Renal cortex interstitium (tissue), 11 donors: ENCODE data around the gene ZMYND15. TPM values are rescaled to one million over a fixed set of nuclear protein-coding genes. Genes with fewer than 3 reads are reported as not detected.
A peak's percentile ranks its signal among the peaks of the same experiment; 100 is the strongest.

Experiments
- DNase-seq, 11 donors: peaks; one replicate each; pipeline ENCODE4 v3.0.0-alpha.2; 2013; ENCODE audit warnings: low read depth in 9 of 11, low spot score in 4 of 11; ENCODE audit errors: extremely low read depth in 1 of 11
- polyA plus RNA-seq, 3 donors: library from polyadenylated mRNA; unstranded; fragments of 120-200 nt; gene quantifications; one replicate each; pipeline ENCODE4 v1.2.1, GENCODE V29; 2013; ENCODE audit not compliant: insufficient read length in 3 of 3

ZMYND15 gene
- polyA plus RNA-seq, 3 donors, result 0.46 to 1.7 (median 0.50) TPM

- DNase-seq, result no peak
These were observed 32.0 kb downstream of the ZMYND15 start, which contains the start of gene TM4SF5 for GRCh38 chr17:4771519-4772234. TSS of gene TM4SF5 (plus strand) at chr17:4771886. CDS start at chr17:4771923, 37 bp downstream.

- no peak for DNase-seq
These were observed 32.6 kb downstream of the ZMYND15 start for GRCh38 chr17:4772235-4772613.

GRCh38 chr17:4777969-4778760 is 38.5 kb downstream of the ZMYND15 start:
- no peak for DNase-seq

- DNase-seq, result no peak
These were observed 40.8 kb downstream of the ZMYND15 start for GRCh38 chr17:4780325-4780955.

GRCh38 chr17:4782652-4783051 is 43.0 kb downstream of the ZMYND15 start:
- DNase-seq, result no peak

GRCh38 chr17:4785311-4786105 is 45.9 kb downstream of the ZMYND15 start:
- DNase-seq, result peak in 1 of 11 donors; percentile 11

- DNase-seq, result peak in 1 of 11 donors; percentile 21
These were observed 46.5 kb downstream of the ZMYND15 start, which contains the start of gene VMO1 for GRCh38 chr17:4786106-4786511. TSS of gene VMO1 (minus strand) at chr17:4786364. CDS start at chr17:4786352, 12 bp downstream.

GRCh38 chr17:4786516-4786915 is 46.9 kb downstream of the ZMYND15 start:
- DNase-seq, result no peak

- DNase-seq, result no peak
These were observed 48.6 kb downstream of the ZMYND15 start for GRCh38 chr17:4788159-4788806.

GRCh38 chr17:4788807-4789700 is 49.4 kb downstream of the ZMYND15 start, which contains the start of gene GLTPD2:
TSS of gene GLTPD2 (plus strand) at chr17:4788964. CDS start at chr17:4789012, 48 bp downstream.
- DNase-seq, result peak in 1 of 11 donors; percentile 14

GRCh38 chr17:4789701-4789950 is 50.0 kb downstream of the ZMYND15 start:
- DNase-seq, result no peak

- peak in 7 of 11 donors; percentile 69 to 77 (median 75) for DNase-seq
These were observed 50.5 kb downstream of the ZMYND15 start for GRCh38 chr17:4789951-4790704.

- no peak for DNase-seq
These were observed 51.1 kb downstream of the ZMYND15 start for GRCh38 chr17:4790705-4791088.

- DNase-seq, result no peak
These were observed 55.5 kb downstream of the ZMYND15 start for GRCh38 chr17:4795168-4795567.
